ENCODE measurements around the gene ADAMTSL4.

DNA sequence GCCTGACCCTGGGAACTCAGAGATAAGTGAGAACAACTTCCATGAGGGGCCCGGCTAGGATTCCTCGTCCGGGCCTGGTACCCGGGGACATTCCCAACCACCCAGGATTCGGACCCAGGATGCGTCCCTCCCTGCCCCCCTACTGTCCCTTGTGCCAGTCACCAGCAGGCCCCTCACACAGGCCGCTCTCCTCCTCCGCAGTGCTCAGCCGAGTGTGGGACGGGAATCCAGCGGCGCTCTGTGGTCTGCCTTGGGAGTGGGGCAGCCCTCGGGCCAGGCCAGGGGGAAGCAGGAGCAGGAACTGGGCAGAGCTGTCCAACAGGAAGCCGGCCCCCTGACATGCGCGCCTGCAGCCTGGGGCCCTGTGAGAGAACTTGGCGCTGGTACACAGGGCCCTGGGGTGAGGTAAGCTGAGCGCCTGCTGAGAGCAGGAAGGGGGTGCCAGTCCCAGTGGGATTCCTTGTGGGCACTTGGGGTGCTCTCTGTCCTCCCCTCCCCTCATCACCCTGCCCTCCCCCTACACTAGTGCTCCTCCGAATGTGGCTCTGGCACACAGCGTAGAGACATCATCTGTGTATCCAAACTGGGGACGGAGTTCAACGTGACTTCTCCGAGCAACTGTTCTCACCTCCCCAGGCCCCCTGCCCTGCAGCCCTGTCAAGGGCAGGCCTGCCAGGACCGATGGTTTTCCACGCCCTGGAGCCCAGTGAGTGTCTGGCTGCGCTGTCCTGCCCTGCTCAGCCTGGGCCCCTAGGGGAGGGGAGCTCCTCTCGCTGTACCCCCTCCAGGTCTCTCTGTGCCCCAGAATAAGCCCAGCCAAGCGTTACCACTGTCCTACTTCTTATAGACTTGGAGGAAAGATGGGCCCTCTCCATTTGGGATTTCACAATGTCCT is 9.8 kb downstream of the ADAMTSL4 start:
- TF ChIP-seq RAD21 (IDR thresholded peaks at IDR 0.05 in 1 of 2, conservative IDR thresholded peaks at IDR 0.05 in 1 of 2; ENCODE audit: low read depth in 2 of 2, low read length in 2 of 2): no peak
- no peak for TF ChIP-seq SAP30 (IDR thresholded peaks at IDR 0.05; ENCODE audit: insufficient read depth, insufficient replicate concordance, low read length)
- TF ChIP-seq POLR2AphosphoS5 (IDR thresholded peaks at IDR 0.05; ENCODE audit: low read depth, low read length): no peak
- no peak for TF ChIP-seq JUND (IDR thresholded peaks at IDR 0.05; ENCODE audit: low read length)
- TF ChIP-seq RNF2 (IDR thresholded peaks at IDR 0.05; ENCODE audit: borderline replicate concordance, low read depth, low read length, missing control alignments, poor library complexity, severe bottlenecking): no peak
- TF ChIP-seq EZH2 (IDR thresholded peaks at IDR 0.05; ENCODE audit: low read depth, low read length, severe bottlenecking): no peak
- no peak for TF ChIP-seq POLR2A (IDR thresholded peaks at IDR 0.05; ENCODE audit: control extremely low read depth in 1 of 2, low read depth in 2 of 2, low read length in 2 of 2)
- no peak for TF ChIP-seq EP300 (IDR thresholded peaks at IDR 0.05; ENCODE audit: borderline replicate concordance in 1 of 2, low read depth in 2 of 2, low read length in 2 of 2)
- TF ChIP-seq, protein P1, sequence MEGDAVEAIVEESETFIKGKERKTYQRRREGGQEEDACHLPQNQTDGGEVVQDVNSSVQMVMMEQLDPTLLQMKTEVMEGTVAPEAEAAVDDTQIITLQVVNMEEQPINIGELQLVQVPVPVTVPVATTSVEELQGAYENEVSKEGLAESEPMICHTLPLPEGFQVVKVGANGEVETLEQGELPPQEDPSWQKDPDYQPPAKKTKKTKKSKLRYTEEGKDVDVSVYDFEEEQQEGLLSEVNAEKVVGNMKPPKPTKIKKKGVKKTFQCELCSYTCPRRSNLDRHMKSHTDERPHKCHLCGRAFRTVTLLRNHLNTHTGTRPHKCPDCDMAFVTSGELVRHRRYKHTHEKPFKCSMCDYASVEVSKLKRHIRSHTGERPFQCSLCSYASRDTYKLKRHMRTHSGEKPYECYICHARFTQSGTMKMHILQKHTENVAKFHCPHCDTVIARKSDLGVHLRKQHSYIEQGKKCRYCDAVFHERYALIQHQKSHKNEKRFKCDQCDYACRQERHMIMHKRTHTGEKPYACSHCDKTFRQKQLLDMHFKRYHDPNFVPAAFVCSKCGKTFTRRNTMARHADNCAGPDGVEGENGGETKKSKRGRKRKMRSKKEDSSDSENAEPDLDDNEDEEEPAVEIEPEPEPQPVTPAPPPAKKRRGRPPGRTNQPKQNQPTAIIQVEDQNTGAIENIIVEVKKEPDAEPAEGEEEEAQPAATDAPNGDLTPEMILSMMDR (IDR thresholded peaks at IDR 0.05; ENCODE audit: control extremely low read depth in 1 of 3, insufficient read depth in 1 of 3, low read depth in 1 of 3, low read length in 3 of 3): no peak
